ENCODE data around the gene TSC22D4. TPM values are rescaled to one million over a fixed set of nuclear protein-coding genes. Genes with fewer than 3 reads are reported as not detected.

The TSC22D4 gene
- total RNA-seq, 1 experiment from 2014 or later = 35.8 TPM

DNA sequence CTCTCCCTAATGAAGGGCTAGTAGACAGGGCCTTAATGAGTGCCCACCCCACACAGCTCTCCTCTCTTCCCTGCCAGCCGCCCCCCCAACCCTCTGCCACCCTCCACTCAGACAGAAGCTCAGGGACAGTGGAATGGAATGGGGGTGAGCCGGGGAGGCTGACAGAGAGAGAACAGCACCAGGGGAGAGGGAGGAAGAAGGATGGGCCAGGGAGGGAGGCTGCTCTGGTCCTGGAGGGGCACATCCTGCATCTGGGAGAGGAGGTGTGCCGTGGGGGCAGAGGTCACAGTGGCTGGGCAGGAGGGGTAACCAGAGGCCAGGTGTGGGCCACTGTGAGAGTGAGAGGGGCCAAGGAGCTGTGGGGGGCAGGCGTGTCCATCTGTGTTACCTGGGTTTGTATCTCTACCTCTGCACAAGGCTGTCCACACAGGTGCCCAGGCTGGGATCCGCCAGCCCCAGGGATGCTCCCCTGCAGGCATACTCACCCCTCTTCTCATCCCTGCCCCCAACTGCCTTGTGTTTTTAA, 7.2 kb upstream of the TSC22D4 start:
- DNase-seq = peak; percentile 34
- H3K36me3 ChIP-seq (replicated peaks; ENCODE audit: control insufficient read depth, insufficient read depth, low read length) = no peaks in the 10 kb centered on the region
- H3K4me3 ChIP-seq (ENCODE audit: insufficient read depth, low read depth, low read length) = no peak overlapping the region
- H3K27me3 ChIP-seq (ENCODE audit: control insufficient read depth, insufficient read depth, low read length) = no peaks in the 10 kb centered on the region

DNA sequence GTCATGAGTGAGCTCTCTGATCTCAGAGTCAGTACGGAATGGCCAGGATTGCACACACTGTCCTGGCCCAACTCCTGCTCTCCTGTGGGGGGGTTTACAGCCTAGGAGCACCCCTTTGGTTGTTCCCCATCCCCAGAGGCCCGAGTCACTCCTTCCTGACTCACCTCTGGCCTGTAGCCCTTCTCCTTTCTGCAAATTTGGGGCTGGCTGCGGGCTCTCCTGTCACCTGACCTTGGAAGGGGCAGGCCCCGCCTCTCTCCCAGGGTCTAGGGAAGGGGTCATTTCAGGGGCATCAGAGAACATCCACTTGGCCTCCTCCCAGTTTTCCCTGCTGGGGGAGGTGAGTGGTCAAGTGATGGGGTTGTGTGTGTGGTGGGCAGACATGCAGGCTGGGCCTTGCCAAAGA, 6.5 kb upstream of the TSC22D4 start:
- peak; percentile 67 for DNase-seq
- H3K4me3 ChIP-seq (ENCODE audit: insufficient read depth, low read depth, low read length) = no peak overlapping the region
- H3K27me3 ChIP-seq (ENCODE audit: control insufficient read depth, insufficient read depth, low read length) = no peaks in the 10 kb centered on the region
- H3K36me3 ChIP-seq (replicated peaks; ENCODE audit: control insufficient read depth, insufficient read depth, low read length) = no peaks in the 10 kb centered on the region

DNA sequence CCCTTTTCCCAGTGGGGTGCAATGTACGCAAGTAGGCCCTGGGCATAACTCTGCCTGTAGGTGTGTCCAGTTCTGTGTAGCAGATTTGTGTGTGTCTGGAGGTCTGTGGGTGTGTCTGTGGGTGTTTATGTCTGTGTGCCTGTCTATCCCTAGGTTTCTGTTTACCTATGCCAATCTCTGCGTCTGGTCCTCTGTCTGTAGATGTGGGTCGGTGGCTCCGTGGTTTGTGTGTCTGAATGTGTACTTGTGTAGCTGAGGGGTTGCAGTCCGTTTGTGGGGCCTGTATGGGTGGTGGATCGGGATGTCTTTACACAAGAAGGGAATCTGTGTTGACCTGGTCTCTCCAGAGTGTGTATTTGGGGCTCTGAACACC, 5.6 kb upstream of the TSC22D4 start:
- peak overlapping the region; percentile 49; the same call in 1 of the 2 replicates for H3K4me3 ChIP-seq (ENCODE audit: insufficient read depth, low read depth, low read length)
- no peak for DNase-seq
- no peaks in the 10 kb centered on the region for H3K27me3 ChIP-seq (ENCODE audit: control insufficient read depth, insufficient read depth, low read length)
- no peaks in the 10 kb centered on the region for H3K36me3 ChIP-seq (replicated peaks; ENCODE audit: control insufficient read depth, insufficient read depth, low read length)

DNA sequence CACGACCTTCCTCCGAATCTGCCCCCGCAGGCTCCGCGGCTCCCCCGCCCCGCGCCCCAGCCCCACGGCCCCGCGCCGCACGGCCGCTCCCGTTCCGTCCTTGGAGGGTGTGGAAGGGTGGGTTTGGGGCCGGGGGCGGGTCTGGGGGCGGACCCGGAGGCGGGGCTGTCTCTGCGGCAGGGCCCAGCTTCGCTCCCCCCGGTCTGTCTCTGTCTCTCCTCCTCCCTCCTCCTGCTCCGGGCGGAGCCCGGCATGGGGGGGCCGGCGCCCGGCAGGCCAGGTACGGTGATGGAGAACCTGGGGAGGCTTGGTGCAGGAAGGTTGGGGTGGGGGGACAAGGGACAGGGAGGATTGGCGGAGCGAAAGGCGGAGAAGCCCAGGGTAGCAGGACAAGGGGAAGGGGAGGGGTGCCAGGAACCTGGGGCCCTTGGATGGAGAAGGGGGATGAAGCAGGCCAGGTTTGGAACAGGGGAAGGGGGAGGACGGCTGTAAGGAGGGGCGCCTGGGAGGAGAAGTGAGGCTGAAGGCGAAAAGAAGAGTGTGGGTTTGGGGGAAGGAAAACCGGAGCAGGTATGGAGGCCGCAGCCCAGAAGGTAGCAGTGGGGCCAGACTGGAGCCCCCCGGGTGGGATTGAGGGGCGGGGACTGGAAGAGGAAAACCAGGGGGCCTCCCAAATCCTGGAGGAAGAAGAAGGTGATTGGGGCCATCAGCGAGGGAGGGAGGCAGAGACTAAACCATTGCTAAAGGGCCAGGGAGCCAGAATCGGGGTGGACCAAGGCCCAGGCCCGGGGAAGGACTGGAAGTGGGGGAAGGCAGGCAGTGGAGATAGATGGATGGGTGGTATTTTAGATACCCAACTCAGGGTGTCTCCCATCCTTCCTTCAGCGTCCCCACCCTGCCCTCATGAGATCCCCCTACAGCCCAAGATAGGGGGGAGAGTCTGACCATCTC, 5.0 kb upstream of the TSC22D4 start, which contains the start of gene NYAP1:
Gene NYAP1 (plus strand): TSS at position 206 of the 951 bp plus-strand sequence. CDS start 1,385 bp downstream, outside the sequence.
- H3K36me3 ChIP-seq (replicated peaks; ENCODE audit: control insufficient read depth, insufficient read depth, low read length) = no peaks in the 10 kb centered on the region
- DNase-seq = peak; percentile 96
- H3K4me3 ChIP-seq (ENCODE audit: insufficient read depth, low read depth, low read length) = peak within 1 kb of the TSS; percentile 49
- no peaks in the 10 kb centered on the region for H3K27me3 ChIP-seq (ENCODE audit: control insufficient read depth, insufficient read depth, low read length)

DNA sequence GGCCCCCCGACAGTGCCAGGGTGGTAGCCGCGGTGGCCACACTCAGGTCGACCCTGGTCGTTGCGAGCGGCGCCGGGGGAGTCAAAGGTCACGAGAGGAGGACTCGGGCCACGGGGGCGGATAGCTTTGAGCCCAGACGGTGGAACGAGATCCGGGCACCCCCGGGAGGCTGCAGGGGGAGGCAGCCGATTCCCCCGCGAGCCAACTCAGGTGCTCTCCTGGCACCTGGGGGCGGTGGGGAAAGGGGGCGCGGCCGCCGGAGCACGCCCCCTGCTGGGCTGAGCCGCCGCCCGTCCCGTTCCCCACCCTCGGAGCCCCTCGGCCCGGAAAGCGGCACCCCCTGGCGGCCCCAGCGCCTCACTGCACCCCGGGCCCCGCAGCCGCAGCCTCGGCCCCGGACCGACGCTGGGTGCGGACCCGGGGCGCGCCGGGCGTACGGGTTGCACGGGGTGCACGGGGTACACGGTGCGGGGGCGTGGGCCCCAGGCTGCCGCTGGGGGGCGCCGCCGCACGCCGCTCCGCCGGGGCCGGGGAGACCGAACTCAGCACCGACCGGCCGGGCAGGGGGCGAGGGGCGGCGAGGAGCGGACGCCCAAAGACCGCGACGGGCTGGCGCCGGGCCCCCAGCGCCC, 4.2 kb upstream of the TSC22D4 start:
- DNase-seq = peak; percentile 96
- H3K27me3 ChIP-seq (ENCODE audit: control insufficient read depth, insufficient read depth, low read length) = no peaks in the 10 kb centered on the region
- peak overlapping the region; percentile 49 for H3K4me3 ChIP-seq (ENCODE audit: insufficient read depth, low read depth, low read length)
- no peaks in the 10 kb centered on the region for H3K36me3 ChIP-seq (replicated peaks; ENCODE audit: control insufficient read depth, insufficient read depth, low read length)

DNA sequence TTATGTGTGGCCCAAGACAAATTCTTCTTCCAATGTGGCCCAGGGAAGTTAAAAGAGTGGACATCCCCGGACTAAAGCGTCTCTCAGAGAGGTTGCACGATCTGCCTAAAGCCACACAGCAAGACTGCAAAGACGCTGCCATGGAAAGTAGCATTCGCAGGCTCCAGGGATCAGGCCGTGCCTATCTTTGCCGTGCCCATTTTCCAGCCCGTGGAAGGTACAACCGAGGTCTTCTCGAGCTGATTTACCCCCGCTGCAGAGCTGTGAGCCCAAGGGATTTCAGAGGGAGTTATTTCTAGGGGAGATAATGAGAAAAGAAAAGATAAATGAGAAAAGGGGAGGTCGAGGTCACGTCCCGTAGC, 3.7 kb upstream of the TSC22D4 start:
- Histone ChIP-seq H3K36me3 (replicated peaks; ENCODE audit: control insufficient read depth, insufficient read depth, low read length) (no peaks in the 10 kb centered on the region), H3K27me3 (ENCODE audit: control insufficient read depth, insufficient read depth, low read length) (no peaks in the 10 kb centered on the region)
- no peak for DNase-seq

DNA sequence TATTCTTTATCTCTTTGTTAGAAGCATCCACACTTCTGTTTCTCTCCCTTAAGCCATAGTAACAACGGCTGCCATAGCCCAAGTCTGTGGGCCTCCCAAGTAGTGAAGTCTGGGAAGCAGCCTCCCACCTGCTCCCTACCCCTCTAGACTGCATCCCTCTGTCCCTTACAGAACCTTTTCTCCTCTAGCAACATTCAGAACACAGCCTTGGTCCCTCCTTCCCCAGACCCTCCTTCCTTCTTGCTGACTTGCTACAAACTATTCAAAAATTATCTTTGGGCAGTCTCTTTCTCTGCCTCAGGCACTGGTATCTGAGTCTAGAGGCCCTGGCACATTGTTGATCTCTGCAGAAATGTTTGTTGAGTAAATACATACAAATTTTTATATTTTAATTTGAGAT, 2.5 kb upstream of the TSC22D4 start:
- no peak for DNase-seq
- H3K4me3 ChIP-seq (ENCODE audit: insufficient read depth, low read depth, low read length) = no peak overlapping the region
- H3K36me3 ChIP-seq (replicated peaks; ENCODE audit: control insufficient read depth, insufficient read depth, low read length) = no peaks in the 10 kb centered on the region
- no peaks in the 10 kb centered on the region for H3K27me3 ChIP-seq (ENCODE audit: control insufficient read depth, insufficient read depth, low read length)

More for the DNA sequence above, 3.7 kb upstream of the TSC22D4 start:
- H3K4me3 ChIP-seq (ENCODE audit: insufficient read depth, low read depth, low read length) = peak overlapping the region; percentile 49

DNA sequence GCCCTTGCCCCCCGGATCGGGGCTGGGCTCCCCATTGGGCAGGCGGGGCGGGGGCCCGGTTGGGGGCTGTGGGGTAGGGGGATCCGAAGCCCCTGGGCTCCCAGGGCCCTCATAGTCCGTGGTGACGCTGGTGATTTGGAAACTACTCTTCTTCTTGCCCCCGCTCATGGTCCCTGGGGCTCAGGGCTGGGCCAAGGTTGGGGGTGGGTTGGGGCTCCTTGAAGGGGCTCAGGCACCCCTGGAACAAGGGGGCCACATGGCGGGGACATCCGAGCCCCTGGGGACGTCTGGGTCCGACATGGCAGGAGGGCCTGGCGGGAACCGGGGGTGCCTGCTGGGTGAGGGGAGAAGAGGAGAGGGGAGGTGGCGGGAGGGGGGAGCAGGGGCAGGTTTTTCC, 1.1 kb downstream of the TSC22D4 start:
- no peaks in the 10 kb centered on the region for H3K27me3 ChIP-seq (ENCODE audit: control insufficient read depth, insufficient read depth, low read length)
- peak; percentile 74 for DNase-seq
- H3K36me3 ChIP-seq (replicated peaks; ENCODE audit: control insufficient read depth, insufficient read depth, low read length) = no peaks in the 10 kb centered on the region; the same call in 1 of the 2 replicates
- H3K4me3 ChIP-seq (ENCODE audit: insufficient read depth, low read depth, low read length) = peak overlapping the region; percentile 74

DNA sequence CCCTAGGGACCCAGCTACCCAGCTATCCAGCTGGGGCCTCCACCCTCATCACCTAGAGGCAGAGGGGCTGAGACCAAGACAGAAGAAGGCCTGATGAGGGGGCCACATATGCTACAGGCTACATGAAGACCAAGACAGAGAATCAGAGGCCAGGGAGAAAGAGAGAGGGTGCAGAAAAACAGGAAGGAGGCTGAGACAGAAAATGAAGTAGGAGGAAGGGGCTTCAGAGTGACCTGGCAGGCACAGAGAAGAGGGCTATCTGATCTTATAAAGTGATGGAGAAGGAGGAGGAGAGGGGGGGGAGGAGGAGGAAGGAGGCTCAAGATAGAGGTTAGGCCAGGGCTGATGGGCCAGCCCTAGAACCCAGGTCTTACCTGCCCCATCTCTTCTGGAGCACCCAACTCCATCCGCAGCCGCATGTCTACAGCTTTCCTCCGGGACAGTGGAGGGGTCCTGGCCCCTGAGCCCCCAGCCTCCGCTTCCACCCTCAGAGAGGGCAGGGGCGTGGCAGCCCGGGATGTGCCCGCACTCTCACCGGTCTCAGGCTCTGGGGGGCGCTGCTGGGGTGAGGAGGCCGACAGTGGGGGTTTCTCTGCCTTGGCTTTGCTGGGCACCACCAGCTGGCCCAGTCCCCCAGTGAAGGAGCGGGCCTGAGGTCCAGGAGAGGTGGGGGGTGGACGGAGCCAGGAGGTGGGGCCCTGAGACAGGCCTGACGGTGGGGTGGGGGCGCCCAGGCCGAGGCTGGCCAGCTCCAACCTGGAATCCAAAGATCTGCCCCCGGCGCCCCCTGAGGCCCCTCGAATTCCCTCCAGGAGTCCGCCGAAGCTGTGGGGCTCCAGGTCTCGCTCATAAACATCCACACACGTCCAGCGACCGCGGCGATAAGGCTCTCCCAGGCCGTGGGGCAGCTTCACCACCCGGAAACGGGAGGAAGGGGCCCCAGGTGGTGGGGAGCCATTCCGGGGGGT, 1.8 kb downstream of the TSC22D4 start:
- Histone ChIP-seq H3K4me3 (ENCODE audit: insufficient read depth, low read depth, low read length) (peak overlapping the region; percentile 74), H3K27me3 (ENCODE audit: control insufficient read depth, insufficient read depth, low read length) (no peaks in the 10 kb centered on the region), H3K36me3 (replicated peaks; ENCODE audit: control insufficient read depth, insufficient read depth, low read length) (no peaks in the 10 kb centered on the region; the same call in 1 of the 2 replicates)
- DNase-seq = peak; percentile 86

DNA sequence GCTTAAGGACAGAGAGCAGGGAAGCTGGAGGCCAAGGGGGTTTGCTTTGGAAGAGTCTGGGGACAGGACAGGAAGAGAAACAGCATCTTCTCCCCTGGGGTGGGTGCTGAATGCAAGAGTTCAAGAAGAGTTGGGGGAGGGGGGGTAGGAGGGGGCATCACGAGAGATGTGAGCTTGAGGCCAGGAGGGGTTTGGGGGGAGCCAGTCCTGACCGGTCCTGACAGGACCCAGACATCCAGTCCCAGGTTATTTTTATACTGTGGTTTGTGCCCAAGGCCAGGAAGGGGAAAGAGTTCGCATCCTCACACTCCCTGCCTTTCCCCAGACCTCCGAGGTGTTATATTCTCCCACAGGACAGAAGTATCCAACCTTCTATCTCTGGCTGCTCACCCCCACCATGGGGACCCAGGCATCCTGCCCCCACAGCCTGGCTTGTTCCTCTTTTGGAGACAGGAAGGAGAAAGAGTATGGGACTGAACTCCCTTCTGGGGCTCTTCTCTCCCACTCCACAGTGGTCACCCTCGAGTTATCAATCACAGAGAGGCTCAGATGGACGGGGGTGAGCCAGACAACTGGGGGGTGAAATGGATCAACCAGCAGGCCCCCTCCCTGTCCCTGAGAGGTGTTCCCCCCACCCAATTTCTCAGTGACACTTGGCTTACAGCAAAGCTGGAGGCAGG, 2.8 kb downstream of the TSC22D4 start:
- no peaks in the 10 kb centered on the region; the same call in none of the 2 replicates for H3K36me3 ChIP-seq (replicated peaks; ENCODE audit: control insufficient read depth, insufficient read depth, low read length)
- H3K4me3 ChIP-seq (ENCODE audit: insufficient read depth, low read depth, low read length) = no peak overlapping the region
- no peaks in the 10 kb centered on the region for H3K27me3 ChIP-seq (ENCODE audit: control insufficient read depth, insufficient read depth, low read length)
- peak; percentile 24 for DNase-seq

DNA sequence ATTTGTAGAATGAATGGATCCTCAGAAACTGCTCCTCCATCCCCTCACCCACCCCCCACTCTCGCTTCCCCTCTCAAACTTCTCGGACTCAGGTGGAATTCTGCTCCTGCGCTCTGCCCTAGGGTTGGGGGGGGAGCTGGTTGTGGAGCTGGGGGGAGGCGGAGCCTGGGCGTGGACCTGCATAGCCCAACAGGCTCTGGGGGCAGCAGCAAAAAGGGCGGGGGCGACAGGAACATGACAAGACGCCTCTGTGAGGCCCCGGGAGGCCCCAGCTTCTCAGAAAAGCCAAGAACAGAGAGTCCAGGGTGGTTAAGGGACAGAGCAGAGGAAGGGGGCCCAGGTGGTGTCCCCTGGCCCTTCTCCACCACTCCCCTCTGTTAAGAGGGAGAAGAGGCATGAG, 3.5 kb downstream of the TSC22D4 start:
- peak; percentile 73 for DNase-seq
- Histone ChIP-seq H3K27me3 (ENCODE audit: control insufficient read depth, insufficient read depth, low read length) (no peaks in the 10 kb centered on the region), H3K4me3 (ENCODE audit: insufficient read depth, low read depth, low read length) (no peak overlapping the region), H3K36me3 (replicated peaks; ENCODE audit: control insufficient read depth, insufficient read depth, low read length) (no peaks in the 10 kb centered on the region; the same call in none of the 2 replicates)

DNA sequence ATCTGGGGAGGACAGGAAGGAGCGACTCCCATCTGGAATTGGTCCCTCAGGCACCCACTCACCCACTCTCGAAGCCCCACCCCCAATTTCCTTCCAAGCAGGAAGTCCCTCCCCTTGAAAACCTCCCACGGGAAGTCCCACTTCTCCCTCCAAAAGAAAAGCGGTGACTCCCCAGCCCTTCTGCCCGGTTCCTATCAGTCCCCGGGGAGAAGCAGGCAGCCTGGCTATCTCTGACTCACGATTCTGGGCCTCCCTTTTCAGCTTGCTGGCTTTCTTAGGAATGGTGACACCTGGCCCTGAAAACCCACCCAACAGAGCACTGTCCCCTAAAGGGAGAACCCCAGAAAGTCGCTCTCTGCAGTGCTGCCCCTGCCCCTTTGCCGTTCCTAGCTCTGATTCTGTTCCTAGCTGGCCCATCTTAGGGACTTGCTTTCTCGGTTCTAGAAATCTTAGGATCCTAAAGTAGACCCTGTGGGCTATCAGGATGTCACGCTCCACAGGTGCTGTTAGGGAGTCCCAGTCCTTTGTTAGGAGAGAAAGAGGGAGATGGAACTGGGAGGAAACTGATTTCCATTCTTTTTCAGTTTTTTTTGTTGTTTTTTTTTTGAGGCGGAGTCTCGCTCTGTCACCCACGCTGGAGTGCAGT, 6.0 kb downstream of the TSC22D4 start:
- Histone ChIP-seq H3K27me3 (ENCODE audit: control insufficient read depth, insufficient read depth, low read length) (no peaks in the 10 kb centered on the region), H3K4me3 (ENCODE audit: insufficient read depth, low read depth, low read length) (no peak overlapping the region), H3K36me3 (replicated peaks; ENCODE audit: control insufficient read depth, insufficient read depth, low read length) (no peaks in the 10 kb centered on the region; the same call in none of the 2 replicates)
- DNase-seq = peak; percentile 56

All from H7 (cell line).